PC-9 (cell line): ENCODE measurements around the gene AGAP9.

Experiments
- EZH2 ChIP-seq: fragments of 200-600 bp; sonication (generic); IDR thresholded peaks from 2 replicates; pipeline ENCODE4 v1.8.0; 2017; ENCODE audit warnings: antibody characterized with exemption, low read depth
- TF ChIP-seq, protein P1 (sequence below): fragments of 200-600 bp; sonication (generic); conservative IDR thresholded peaks from 2 replicates; pipeline ENCODE4 v1.6.1; 2017; ENCODE audit warnings: mixed run types, antibody characterized with exemption, mild to moderate bottlenecking, moderate library complexity

DNA sequence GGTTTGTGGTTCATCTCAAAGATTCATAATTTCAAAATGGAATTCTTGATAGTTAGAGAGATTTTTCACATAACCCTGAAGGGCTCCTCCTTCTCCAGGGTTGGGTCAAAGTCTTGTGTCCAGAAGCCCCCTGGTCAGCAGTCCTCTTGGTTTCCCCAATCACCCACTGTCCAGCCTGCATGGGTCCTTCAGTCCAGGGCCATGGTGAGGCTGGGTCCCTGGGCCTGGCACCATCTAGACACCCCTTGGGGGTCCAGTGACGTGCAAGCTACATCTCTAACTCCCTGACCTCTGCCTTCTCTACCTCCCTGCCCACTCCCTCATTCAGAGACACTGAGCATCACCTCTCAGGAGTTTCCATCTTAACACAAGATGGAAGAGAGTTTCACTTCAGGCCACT lies 65.6 kb downstream of the AGAP9 start:
- TF ChIP-seq, protein P1, sequence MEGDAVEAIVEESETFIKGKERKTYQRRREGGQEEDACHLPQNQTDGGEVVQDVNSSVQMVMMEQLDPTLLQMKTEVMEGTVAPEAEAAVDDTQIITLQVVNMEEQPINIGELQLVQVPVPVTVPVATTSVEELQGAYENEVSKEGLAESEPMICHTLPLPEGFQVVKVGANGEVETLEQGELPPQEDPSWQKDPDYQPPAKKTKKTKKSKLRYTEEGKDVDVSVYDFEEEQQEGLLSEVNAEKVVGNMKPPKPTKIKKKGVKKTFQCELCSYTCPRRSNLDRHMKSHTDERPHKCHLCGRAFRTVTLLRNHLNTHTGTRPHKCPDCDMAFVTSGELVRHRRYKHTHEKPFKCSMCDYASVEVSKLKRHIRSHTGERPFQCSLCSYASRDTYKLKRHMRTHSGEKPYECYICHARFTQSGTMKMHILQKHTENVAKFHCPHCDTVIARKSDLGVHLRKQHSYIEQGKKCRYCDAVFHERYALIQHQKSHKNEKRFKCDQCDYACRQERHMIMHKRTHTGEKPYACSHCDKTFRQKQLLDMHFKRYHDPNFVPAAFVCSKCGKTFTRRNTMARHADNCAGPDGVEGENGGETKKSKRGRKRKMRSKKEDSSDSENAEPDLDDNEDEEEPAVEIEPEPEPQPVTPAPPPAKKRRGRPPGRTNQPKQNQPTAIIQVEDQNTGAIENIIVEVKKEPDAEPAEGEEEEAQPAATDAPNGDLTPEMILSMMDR: no peak
- no peak for TF ChIP-seq EZH2
